Immature natural killer cell (primary cell): ENCODE data around the gene PRRG1. TPM values are rescaled to one million over a fixed set of nuclear protein-coding genes. Genes with fewer than 3 reads are reported as not detected.

Source experiments
- DNase-seq, 3 donors: peaks; one replicate each; pipeline ENCODE4 v3.0.0; 2022; ENCODE audit warnings: mixed read lengths in 1 of 3
- H3K27ac Mint-ChIP-seq, 6 donors: one replicate each; pipeline ENCODE4 v1.8.0; 2020; ENCODE audit warnings: mixed read lengths in 6 of 6, mild to moderate bottlenecking in 5 of 6, inconsistent platforms in 4 of 6, moderate library complexity in 3 of 6
- H3K27me3 Mint-ChIP-seq, 3 donors: one replicate each; pipeline ENCODE4 v1.8.0; 2020 to 2021; ENCODE audit warnings: low read depth in 3 of 3, mild to moderate bottlenecking in 3 of 3, mixed read lengths in 3 of 3, moderate library complexity in 3 of 3, inconsistent platforms in 1 of 3
- H3K36me3 Mint-ChIP-seq, 3 donors: one replicate each; pipeline ENCODE4 v1.8.0; 2020; ENCODE audit warnings: mixed read lengths in 3 of 3, inconsistent platforms in 2 of 3, mild to moderate bottlenecking in 2 of 3
- H3K4me1 Mint-ChIP-seq, 2 donors: one replicate each; pipeline ENCODE4 v1.8.0; 2020; ENCODE audit warnings: inconsistent platforms in 2 of 2, mild to moderate bottlenecking in 2 of 2, mixed read lengths in 2 of 2, moderate library complexity in 1 of 2
- H3K4me3 Mint-ChIP-seq, 5 donors: one replicate each; pipeline ENCODE4 v1.8.0; 2020; ENCODE audit warnings: mild to moderate bottlenecking in 5 of 5, mixed read lengths in 5 of 5, inconsistent platforms in 3 of 5, moderate library complexity in 3 of 5
- H3K9me3 Mint-ChIP-seq, 6 donors: one replicate each; pipeline ENCODE4 v1.8.0; 2020; ENCODE audit warnings: mild to moderate bottlenecking in 6 of 6, mixed read lengths in 6 of 6, inconsistent platforms in 4 of 6, moderate library complexity in 3 of 6
- polyA plus RNA-seq, 3 donors: library from polyadenylated mRNA; unstranded; fragments of 300-500 nt; fragmentation: Illumina TruSeq; gene quantifications; one replicate each; pipeline ENCODE4 v1.2.3, GENCODE V29; 2021

Gene PRRG1
- polyA plus RNA-seq, 3 donors from 2014 or later: not detected

DNA sequence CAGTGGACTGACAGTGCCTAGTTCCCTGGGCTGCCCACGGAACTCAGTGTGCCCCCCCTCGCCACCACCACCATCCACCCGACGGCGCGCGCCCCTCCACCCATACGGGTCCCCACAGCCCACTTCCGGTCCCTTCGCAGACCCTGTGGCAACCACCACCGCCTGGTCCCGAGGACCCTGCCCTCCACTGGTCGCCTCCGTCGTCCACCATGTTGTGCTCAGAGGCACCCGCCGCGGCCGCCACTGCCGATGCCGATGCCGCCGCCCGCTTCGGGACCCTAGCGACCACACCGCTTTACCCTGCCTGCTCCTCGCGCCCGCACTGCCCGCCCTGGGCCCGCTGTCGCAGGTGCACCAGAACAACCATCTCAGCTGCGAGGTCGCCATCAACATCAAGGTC is 155.8 kb downstream of the PRRG1 start:
- Mint-ChIP-seq H3K9me3 (peaks cover 0 to 1% (median 0%) of the 10 kb centered on the region in 6 donors), H3K27ac (no peak overlapping the region), H3K36me3 (no peaks in the 10 kb centered on the region), H3K27me3 (peaks cover 0 to 3% (median 0%) of the 10 kb centered on the region in 3 donors), H3K4me1 (no peaks in the 10 kb centered on the region), H3K4me3 (no peak overlapping the region)
- no peak for DNase-seq

Other genes starting within 250 kb of the PRRG1 start
- 1 to 10 TPM in 2 of 3 donors, under 1 TPM in 1; 0.21 to 1.1 (median 1.0) TPM for gene LANCL3, start 222.3 kb downstream of the PRRG1 start, polyA plus RNA-seq